ENCODE measurements around the gene LYZL1. TPM values are rescaled to one million over a fixed set of nuclear protein-coding genes. Genes with fewer than 3 reads are reported as not detected.

Gene LYZL1
- polyA plus RNA-seq, 1 of the 3 experiments (the other 2 are of a cell fraction), result not detected

DNA sequence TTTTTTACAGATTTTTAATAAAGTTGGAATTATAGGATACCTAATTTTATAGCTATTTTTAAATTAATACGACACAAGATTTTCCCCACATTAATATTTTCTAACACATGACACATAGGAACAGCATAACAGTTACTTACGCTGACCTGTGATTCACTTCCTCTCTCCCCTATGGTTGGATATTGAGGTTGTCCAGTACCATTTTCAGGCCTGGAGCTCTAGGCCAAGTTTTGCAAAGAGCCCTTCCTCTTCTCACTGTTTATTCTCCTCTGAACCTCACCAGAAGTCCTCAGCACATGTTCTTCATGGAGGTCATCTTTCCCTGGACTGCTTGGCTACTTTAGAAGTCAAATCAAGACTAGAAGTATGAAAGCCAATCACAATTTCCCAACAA is 28.2 kb downstream of the LYZL1 start:
- H3K27ac ChIP-seq (ENCODE audit: low read depth in 2 of 2, low read length in 1 of 2), result peak overlapping the region in 1 of 2 experiments; percentile 89; a peak in 2 of 4 replicates
- TF ChIP-seq, protein P1, sequence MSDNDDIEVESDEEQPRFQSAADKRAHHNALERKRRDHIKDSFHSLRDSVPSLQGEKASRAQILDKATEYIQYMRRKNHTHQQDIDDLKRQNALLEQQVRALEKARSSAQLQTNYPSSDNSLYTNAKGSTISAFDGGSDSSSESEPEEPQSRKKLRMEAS (IDR thresholded peaks at IDR 0.05; ENCODE audit: low read depth), result no peak
- TF ChIP-seq, protein P2, sequence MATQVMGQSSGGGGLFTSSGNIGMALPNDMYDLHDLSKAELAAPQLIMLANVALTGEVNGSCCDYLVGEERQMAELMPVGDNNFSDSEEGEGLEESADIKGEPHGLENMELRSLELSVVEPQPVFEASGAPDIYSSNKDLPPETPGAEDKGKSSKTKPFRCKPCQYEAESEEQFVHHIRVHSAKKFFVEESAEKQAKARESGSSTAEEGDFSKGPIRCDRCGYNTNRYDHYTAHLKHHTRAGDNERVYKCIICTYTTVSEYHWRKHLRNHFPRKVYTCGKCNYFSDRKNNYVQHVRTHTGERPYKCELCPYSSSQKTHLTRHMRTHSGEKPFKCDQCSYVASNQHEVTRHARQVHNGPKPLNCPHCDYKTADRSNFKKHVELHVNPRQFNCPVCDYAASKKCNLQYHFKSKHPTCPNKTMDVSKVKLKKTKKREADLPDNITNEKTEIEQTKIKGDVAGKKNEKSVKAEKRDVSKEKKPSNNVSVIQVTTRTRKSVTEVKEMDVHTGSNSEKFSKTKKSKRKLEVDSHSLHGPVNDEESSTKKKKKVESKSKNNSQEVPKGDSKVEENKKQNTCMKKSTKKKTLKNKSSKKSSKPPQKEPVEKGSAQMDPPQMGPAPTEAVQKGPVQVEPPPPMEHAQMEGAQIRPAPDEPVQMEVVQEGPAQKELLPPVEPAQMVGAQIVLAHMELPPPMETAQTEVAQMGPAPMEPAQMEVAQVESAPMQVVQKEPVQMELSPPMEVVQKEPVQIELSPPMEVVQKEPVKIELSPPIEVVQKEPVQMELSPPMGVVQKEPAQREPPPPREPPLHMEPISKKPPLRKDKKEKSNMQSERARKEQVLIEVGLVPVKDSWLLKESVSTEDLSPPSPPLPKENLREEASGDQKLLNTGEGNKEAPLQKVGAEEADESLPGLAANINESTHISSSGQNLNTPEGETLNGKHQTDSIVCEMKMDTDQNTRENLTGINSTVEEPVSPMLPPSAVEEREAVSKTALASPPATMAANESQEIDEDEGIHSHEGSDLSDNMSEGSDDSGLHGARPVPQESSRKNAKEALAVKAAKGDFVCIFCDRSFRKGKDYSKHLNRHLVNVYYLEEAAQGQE (IDR thresholded peaks at IDR 0.05; ENCODE audit: low read depth, low read length), result no peak
- TF ChIP-seq ELF1 (IDR thresholded peaks at IDR 0.05) (no peak), POLR2AphosphoS5 (IDR thresholded peaks at IDR 0.05; ENCODE audit: low read depth, low read length) (no peak)
- H3K4me2 ChIP-seq, result no peak overlapping the region

DNA sequence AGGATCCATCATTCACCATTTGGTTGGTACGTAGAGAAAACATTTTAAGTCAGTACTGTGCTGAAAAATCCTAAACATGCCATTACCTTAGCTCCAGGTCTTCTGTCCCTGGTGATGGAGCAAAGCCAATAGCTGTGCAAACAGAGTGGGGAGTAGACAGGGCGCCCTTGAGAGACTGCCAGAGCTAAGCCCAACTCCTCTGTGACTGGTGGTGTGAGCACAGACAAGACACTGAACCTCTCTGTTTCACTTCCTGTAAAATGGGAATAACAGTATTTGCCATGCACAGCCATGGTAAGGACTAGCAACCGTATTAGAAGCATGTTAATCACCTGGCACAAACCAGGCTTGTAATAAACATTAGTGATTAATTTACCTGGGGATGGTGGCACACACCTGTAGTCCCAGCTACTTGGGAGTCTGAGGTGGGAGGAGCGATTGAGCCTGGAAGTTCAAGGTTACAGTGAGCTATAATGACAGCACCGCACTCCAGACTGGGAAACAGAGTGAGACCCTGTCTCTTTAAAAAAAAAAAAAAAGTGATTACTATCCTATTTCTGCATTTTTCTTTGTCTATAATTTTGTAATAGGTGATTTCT is 28.7 kb downstream of the LYZL1 start:
- Histone ChIP-seq H4K20me1 (ENCODE audit: insufficient read depth) (no peaks in the 10 kb centered on the region), H3K9me3 (no peaks in the 10 kb centered on the region), H3K4me1 (ENCODE audit: control insufficient read depth in 1 of 2, insufficient read depth in 2 of 2, low read depth in 1 of 2, low read length in 1 of 2) (peaks cover 0 to 27% of the 10 kb centered on the region in 2 experiments; a peak in 2 of 4 replicates), H3K79me2 (ENCODE audit: insufficient read depth) (no peaks in the 10 kb centered on the region), H2AFZ (ENCODE audit: low read depth) (no peak overlapping the region), H3K27me3 (ENCODE audit: insufficient read depth) (peaks cover 26% of the 10 kb centered on the region; the same call in 1 of the 2 replicates), H3K36me3 (replicated peaks in 1 of 2; ENCODE audit: control insufficient read depth in 1 of 2, insufficient read depth in 2 of 2, low read length in 1 of 2) (no peaks in the 10 kb centered on the region), H3K9ac (no peak overlapping the region), H3K9me2 (no peaks in the 10 kb centered on the region), H3K27ac (ENCODE audit: low read depth in 2 of 2, low read length in 1 of 2) (peak overlapping the region in 1 of 2 experiments; percentile 89; a peak in 2 of 4 replicates), H3K4me2 (peak overlapping the region; percentile 83), H3K4me3 (ENCODE audit: low read depth in 2 of 2, low read length in 1 of 2) (no peak overlapping the region), H3F3A (replicated peaks; ENCODE audit: insufficient read depth) (peaks cover 12% of the 10 kb centered on the region)
- ChIA-PET POLR2A (no interaction called here), CTCF (interaction anchor here (0.8 to 1.6 kb wide), 5 partner anchors 12 to 924 kb away, joined by 3 to 8 read pairs (median 3); no protein-coding TSS in a partner anchor)
- 88% methylated on average over 5 of the region's 5 CpGs for WGBS (ENCODE audit: low lambda C conversion rate)
- DNase-seq, result no peak
- no peak for TF ChIP-seq FOXJ3 (CRISPR knock-in tag; IDR thresholded peaks at IDR 0.05)
- no peak for TF ChIP-seq SMC3 (IDR thresholded peaks at IDR 0.05; ENCODE audit: low read depth, low read length)
- TF ChIP-seq EZH2phosphoT487 (IDR thresholded peaks at IDR 0.05; ENCODE audit: borderline replicate concordance, low read depth), result no peak
- TF ChIP-seq, protein P3, sequence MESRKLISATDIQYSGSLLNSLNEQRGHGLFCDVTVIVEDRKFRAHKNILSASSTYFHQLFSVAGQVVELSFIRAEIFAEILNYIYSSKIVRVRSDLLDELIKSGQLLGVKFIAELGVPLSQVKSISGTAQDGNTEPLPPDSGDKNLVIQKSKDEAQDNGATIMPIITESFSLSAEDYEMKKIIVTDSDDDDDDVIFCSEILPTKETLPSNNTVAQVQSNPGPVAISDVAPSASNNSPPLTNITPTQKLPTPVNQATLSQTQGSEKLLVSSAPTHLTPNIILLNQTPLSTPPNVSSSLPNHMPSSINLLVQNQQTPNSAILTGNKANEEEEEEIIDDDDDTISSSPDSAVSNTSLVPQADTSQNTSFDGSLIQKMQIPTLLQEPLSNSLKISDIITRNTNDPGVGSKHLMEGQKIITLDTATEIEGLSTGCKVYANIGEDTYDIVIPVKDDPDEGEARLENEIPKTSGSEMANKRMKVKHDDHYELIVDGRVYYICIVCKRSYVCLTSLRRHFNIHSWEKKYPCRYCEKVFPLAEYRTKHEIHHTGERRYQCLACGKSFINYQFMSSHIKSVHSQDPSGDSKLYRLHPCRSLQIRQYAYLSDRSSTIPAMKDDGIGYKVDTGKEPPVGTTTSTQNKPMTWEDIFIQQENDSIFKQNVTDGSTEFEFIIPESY (IDR thresholded peaks at IDR 0.05; ENCODE audit: borderline replicate concordance, low read depth), result no peak
- no peak for TF ChIP-seq TCF12 (IDR thresholded peaks at IDR 0.05)
- TF ChIP-seq RFX5 (IDR thresholded peaks at IDR 0.05; ENCODE audit: low read length), result no peak
- TF ChIP-seq, protein P2 (IDR thresholded peaks at IDR 0.05; ENCODE audit: low read depth, low read length), result no peak
- TF ChIP-seq, protein P4, sequence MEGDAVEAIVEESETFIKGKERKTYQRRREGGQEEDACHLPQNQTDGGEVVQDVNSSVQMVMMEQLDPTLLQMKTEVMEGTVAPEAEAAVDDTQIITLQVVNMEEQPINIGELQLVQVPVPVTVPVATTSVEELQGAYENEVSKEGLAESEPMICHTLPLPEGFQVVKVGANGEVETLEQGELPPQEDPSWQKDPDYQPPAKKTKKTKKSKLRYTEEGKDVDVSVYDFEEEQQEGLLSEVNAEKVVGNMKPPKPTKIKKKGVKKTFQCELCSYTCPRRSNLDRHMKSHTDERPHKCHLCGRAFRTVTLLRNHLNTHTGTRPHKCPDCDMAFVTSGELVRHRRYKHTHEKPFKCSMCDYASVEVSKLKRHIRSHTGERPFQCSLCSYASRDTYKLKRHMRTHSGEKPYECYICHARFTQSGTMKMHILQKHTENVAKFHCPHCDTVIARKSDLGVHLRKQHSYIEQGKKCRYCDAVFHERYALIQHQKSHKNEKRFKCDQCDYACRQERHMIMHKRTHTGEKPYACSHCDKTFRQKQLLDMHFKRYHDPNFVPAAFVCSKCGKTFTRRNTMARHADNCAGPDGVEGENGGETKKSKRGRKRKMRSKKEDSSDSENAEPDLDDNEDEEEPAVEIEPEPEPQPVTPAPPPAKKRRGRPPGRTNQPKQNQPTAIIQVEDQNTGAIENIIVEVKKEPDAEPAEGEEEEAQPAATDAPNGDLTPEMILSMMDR (IDR thresholded peaks at IDR 0.05), result no peak
- TF ChIP-seq EP300 (IDR thresholded peaks at IDR 0.05; ENCODE audit: borderline replicate concordance in 1 of 2, low read depth in 1 of 2, low read length in 1 of 2), result no peak
- TF ChIP-seq POLR2AphosphoS5 (IDR thresholded peaks at IDR 0.05; ENCODE audit: low read depth, low read length), result no peak
- no peak for TF ChIP-seq NRF1 (IDR thresholded peaks at IDR 0.05; ENCODE audit: low read depth, low read length)

More for the DNA sequence above, 28.2 kb downstream of the LYZL1 start:
- peaks cover 22% of the 10 kb centered on the region; the same call in 1 of the 2 replicates for H3K27me3 ChIP-seq (ENCODE audit: insufficient read depth)
- no peak overlapping the region for H3K9ac ChIP-seq
- H3K4me1 ChIP-seq (ENCODE audit: control insufficient read depth in 1 of 2, insufficient read depth in 2 of 2, low read depth in 1 of 2, low read length in 1 of 2), result peaks cover 0 to 25% of the 10 kb centered on the region in 2 experiments; a peak in 2 of 4 replicates
- no peak overlapping the region for H3K4me3 ChIP-seq (ENCODE audit: low read depth in 2 of 2, low read length in 1 of 2)
- DNase-seq, result no peak
- 64% methylated on average over 2 of the region's 2 CpGs for WGBS (ENCODE audit: low lambda C conversion rate)
- ChIA-PET POLR2A (no interaction called here), CTCF (interaction anchor here (1.1 to 1.6 kb wide), 5 partner anchors 69 to 923 kb away, joined by 3 to 8 read pairs (median 3); no protein-coding TSS in a partner anchor)
- H3K9me3 ChIP-seq, result no peaks in the 10 kb centered on the region
- H4K20me1 ChIP-seq (ENCODE audit: insufficient read depth), result no peaks in the 10 kb centered on the region
- H3K36me3 ChIP-seq (replicated peaks in 1 of 2; ENCODE audit: control insufficient read depth in 1 of 2, insufficient read depth in 2 of 2, low read length in 1 of 2), result no peaks in the 10 kb centered on the region
- H2AFZ ChIP-seq (ENCODE audit: low read depth), result no peak overlapping the region
- H3F3A ChIP-seq (replicated peaks; ENCODE audit: insufficient read depth), result peaks cover 12% of the 10 kb centered on the region
- no peaks in the 10 kb centered on the region for H3K79me2 ChIP-seq (ENCODE audit: insufficient read depth)
- H3K9me2 ChIP-seq, result no peaks in the 10 kb centered on the region

Data from SK-N-SH (cell line).